HG02981 (cell line): ENCODE data around the gene FAM3B.

Experiments used
- ATAC-seq: cut with Tn5 transposase; IDR thresholded peaks from one replicate; pipeline ENCODE4 v1.9.1; 2021; ENCODE audit warnings: mild to moderate bottlenecking, moderate library complexity; ENCODE audit not compliant: unreplicated experiment

Gene FAM3B

DNA sequence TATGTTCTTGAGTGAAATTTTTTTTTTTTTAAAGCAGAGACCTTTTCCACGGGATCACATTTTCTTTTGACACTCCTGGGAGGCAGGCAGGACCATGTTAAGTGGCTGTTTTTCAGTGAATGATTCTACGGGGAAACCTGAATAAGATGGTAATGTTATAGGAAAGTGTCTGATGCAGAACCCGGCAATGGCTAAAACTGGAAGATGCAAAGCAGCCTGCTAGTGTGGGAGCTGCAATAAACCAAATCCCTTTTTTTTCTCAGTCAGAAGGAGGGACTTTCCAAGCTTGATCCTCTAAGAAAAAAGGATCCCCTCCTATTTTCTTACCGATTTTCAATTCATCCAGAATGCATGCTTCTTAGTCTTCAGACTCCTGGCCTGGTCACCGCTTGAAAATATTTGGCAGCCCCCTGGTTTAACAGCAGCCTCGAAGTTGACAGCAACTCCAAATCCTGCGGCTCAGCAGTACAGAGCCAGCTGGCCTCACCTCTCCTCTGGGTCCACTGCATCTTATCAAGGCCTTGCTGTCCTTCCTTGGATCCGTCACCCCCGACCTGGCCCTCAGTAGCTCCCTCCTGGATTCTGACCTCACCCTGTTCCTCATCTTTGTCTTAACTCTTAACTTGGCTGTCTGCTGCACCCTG, 50.8 kb downstream of the FAM3B start:
- ATAC-seq, result no peak

GRCh38 chr21:41367945-41368734, 51.5 kb downstream of the FAM3B start:
- peak; percentile 54 for ATAC-seq

DNA sequence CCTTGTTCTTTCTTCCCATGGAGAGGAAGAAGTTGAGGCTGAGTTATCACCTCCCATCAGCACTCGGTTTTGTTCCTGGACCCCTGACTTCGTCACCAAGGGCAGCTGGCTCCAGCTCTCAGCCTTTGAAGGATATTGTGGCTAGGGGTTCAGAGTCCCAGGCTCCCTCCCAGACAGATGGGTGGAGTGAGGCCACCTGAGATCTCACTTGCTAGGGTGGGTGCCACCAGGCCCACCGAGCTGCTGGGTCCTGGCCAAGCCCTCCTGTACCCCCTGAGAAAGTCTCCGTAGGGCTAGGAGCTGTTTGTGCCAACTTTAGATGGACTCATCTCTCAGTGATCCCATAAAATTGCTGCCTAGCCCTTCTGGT, 52.1 kb downstream of the FAM3B start:
- ATAC-seq, result no peak

DNA sequence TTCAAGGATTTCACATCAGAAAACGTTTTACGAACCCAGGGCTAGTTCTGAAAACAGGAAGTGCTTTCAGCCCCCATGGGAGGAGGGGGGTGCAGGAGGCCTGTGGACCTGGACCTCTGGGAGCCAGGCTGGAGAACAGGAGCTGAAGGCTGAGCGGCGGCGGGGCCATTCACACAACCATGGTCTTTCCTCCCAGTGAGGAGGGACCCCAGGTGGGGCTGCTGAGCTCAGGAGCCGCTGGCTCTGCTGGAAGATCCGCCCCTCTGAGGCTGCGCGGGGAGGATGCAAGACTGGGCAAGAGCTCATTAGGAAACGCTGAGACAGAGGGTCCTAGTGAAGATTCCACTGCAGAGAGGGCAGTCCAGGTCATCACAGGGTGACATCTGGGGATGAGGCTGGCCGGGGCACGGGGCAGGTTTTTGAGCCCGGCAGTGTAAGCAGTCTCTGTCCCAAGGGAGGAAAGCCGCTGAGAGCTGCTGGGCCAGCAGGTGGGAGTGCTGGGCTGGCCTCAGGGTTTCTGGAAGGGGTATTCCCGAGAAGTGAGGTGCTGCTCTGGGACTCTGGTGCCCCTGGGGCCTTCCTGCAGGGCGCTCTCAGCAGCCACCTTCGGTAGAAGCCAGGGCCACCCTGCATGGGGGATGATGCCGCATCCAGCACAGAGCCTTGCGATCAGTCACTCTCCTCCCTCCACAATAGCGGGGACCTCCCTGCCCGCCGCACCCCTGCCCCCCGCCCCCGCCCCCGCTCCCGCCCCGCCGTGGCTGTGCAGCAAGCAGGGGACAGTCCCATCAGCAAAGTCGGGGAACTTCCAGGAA, 52.7 kb downstream of the FAM3B start:
- peak; percentile 41 for ATAC-seq

GRCh38 chr21:41369920-41370839, 53.6 kb downstream of the FAM3B start:
- ATAC-seq, result no peak

DNA sequence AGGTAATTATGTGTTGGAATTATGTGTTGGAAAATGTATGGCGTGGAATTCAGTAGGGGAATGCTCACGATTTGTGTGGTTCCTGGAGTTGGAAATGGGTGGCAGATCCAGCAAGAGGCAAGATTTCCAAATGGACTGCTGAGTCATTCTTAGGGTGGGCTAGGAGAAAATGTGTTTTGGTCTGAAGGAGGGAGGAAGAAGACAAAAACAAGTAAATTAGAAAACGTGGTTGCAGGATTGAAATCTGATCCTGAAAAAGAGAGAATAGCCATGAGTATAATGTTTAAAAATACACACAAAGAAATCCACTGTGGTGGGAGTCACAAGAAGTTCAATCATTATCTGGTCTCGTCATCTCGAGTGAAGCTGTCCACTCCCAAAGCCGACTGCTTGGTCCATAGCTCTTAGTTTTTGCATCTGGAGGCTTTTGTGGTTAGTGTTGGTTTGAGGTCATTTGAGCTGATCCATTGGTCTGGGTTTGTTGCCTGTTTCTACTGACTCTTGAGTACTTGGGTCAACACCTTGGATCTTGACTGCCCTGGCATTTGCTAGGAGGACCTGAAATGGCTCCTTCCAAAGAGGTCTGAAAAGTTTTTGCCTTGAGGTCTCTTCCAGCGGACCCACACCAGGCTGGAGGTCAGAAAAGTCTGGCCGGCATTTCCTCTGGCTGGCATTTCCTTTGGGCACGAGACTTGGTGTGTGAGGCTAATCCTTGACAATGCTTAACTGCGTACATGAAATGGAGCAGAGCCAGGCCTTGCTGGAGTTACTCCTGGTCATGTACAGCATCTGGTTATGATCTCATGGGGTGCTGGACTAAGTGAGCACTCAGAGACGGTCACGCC, 54.5 kb downstream of the FAM3B start:
- ATAC-seq, result no peak

DNA sequence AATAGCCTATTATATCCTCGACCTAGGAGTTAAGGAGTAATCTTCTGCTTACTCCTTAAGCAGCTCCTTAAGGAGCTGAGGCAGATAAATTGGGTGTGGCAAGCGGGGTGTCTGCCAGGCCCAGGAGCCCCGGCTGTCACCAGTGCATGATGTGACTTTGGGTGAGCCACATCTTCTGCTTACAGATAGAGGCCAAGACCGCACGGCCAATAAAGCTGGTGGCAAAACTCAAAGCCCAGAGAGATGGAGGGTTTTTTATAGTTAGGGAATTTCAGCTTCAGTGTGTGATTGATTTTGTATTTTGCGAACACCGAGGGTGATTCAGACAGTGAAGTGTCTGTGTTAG, 55.1 kb downstream of the FAM3B start:
- no peak for ATAC-seq

GRCh38 chr21:41373253-41373652, 56.7 kb downstream of the FAM3B start:
- ATAC-seq, result no peak

DNA sequence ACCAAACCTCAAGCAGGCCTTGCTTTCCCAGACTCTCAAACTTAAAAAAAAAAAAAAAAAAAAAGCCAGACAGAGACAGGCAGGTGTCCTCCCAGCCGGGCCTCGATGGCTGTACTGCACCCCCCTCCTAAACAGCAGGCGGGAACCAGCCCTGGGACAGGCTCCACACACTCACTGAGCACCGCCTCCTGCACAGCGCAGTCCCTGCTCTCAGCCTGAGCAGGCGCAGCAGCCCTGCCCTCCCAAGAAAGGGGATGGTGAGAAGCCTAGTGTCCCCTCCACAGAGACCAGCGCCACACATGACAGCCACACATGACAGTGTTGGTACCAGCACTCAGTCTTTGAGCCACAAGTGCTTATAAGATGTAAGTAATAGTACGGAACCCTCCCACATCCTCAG, 57.2 kb downstream of the FAM3B start:
- no peak for ATAC-seq

DNA sequence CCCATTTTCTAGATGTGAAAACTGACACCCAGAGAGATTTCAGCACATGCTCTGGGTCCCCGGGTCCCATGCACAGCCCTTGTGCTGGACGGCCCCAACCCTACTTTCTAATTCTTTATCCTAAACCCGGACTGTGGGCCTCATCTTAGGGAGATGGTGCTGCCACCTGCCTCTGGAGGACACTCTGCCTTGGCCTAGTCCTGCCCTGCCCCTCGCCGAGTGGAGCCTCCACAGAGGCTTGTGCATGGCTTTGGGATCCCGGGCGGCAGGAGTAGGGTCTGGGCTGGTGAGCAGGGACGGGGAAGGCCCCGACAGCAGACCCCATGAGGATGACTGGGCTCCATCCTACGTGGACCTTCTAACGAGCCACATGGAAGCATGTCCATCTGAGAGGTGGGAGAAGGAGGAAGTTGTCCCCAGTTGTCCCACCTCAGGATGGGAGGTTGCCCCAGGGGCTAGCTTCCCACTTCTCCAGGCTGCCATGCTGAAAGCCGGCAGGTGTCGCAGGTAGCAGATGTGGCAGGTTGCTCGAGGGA, 57.6 kb downstream of the FAM3B start:
- ATAC-seq, result no peak

- ATAC-seq, result no peak
These were observed 58.4 kb downstream of the FAM3B start for GRCh38 chr21:41374867-41375533.

GRCh38 chr21:41375875-41376274, 59.3 kb downstream of the FAM3B start:
- ATAC-seq, result no peak

DNA sequence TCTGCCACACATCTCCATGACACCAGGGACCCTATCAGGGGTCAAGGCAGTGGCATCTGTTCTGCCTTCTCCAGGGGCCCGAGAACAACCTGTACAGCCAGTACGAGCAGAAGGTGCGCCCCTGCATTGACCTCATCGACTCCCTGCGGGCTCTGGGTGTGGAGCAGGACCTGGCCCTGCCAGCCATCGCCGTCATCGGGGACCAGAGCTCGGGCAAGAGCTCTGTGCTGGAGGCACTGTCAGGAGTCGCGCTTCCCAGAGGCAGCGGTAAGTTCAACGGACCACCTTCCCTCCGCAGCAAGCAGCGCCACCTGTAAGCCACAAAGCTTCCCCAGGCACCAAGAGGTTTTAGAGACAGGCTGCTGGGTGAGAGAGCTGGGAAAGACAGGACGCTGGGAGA, 61.1 kb downstream of the FAM3B start:
- no peak for ATAC-seq

- no peak for ATAC-seq
These were observed 62.2 kb downstream of the FAM3B start for GRCh38 chr21:41378849-41379248.

GRCh38 chr21:41379901-41380300, 63.3 kb downstream of the FAM3B start:
- no peak for ATAC-seq

- ATAC-seq, result no peak
These were observed 65.1 kb downstream of the FAM3B start for GRCh38 chr21:41381731-41382130.

- no peak for ATAC-seq
These were observed 70.6 kb downstream of the FAM3B start for GRCh38 chr21:41387042-41387819.

GRCh38 chr21:41387824-41388223, 71.2 kb downstream of the FAM3B start:
- ATAC-seq, result no peak
